GM12878 (cell line): Measurements from ENCODE around the gene RAE1. TPM values are rescaled to one million over a fixed set of nuclear protein-coding genes. Genes with fewer than 3 reads are reported as not detected.

Experiments used
- ATAC-seq: fragments of 200-7000 bp; cut with Tn5 transposase; 3 replicates; pipeline ENCODE4 v1.9.1; 2020; ENCODE audit warnings: mild to moderate bottlenecking, moderate library complexity
- BruUV-seq: library from RNA; stranded (reverse); fragments of 400-500 nt; replicated peaks from 2 replicates; lab custom pipeline; 2021; lab: Mats Ljungman, UMichigan
- CTCF ChIA-PET: fragments of 300-600 bp; sonication (Branson Sonifier 250); formaldehyde crosslinking; extraction: SDS; loops from one replicate; lab custom pipeline; 2021; ENCODE audit warnings: inconsistent platforms; lab: Yijun Ruan, JAX
- POLR2A ChIA-PET: fragments of 350-600 bp; formaldehyde crosslinking; extraction: SDS; loops from one replicate; lab custom pipeline; 2021; ENCODE audit warnings: inconsistent platforms; lab: Charles Lee
- RAD21 ChIA-PET: fragments of 300-600 bp; sonication (Branson Sonifier 250); formaldehyde crosslinking; loops from one replicate; lab custom pipeline; 2023; ENCODE audit warnings: antibody characterized with exemption; ENCODE audit not compliant: unreplicated experiment; lab: Charles Lee
- SMC1A ChIA-PET: fragments of 300-600 bp; sonication (Branson Sonifier 250); formaldehyde crosslinking; loops from one replicate; lab custom pipeline; 2023; ENCODE audit not compliant: unreplicated experiment, uncharacterized antibody; lab: Charles Lee
- DNase-seq: peaks from one replicate; pipeline ENCODE4 v3.0.0-alpha.2; 2011; ENCODE audit warnings: low read depth, low spot score
- FAIRE-seq: peaks from 3 replicates; lab custom pipeline; 2011; peaks lifted over from hg19 to GRCh38; lab: Jason Lieb, UNC
- H2AFZ ChIP-seq: 2 replicates; pipeline ENCODE4 v1.6.0; 2011; ENCODE audit warnings: low read depth, low read length, control low read depth; ENCODE audit not compliant: control insufficient read depth
- H3K27ac ChIP-seq: 2 replicates; pipeline ENCODE4 v1.5.1; 2011; ENCODE audit warnings: control low read depth; ENCODE audit not compliant: control insufficient read depth, insufficient read depth
- H3K27me3 ChIP-seq, 2 experiments: replicated peaks in 1 of 2; 2 replicates each; pipeline versions ENCODE4 v1.6.0 to v1.6.1; 2011; ENCODE audit warnings: low read length in 1 of 2; ENCODE audit not compliant: control insufficient read depth in 2 of 2, insufficient read depth in 2 of 2
- H3K36me3 ChIP-seq, 2 experiments: 2 replicates each; pipeline ENCODE4 v1.5.1; 2011; ENCODE audit warnings: low read length in 1 of 2; ENCODE audit not compliant: control insufficient read depth in 2 of 2, insufficient read depth in 2 of 2
- H3K4me1 ChIP-seq: 2 replicates; pipeline ENCODE4 v1.6.1; 2011; ENCODE audit warnings: mild to moderate bottlenecking, low read length, moderate library complexity, mixed read lengths; ENCODE audit not compliant: control insufficient read depth, insufficient read depth
- H3K4me2 ChIP-seq: 2 replicates; pipeline ENCODE4 v1.6.0; 2011; ENCODE audit warnings: control low read depth; ENCODE audit not compliant: control insufficient read depth, insufficient read depth
- H3K4me3 ChIP-seq: fragments of 200-600 bp; sonication (generic); 2 replicates; pipeline ENCODE4 v1.5.1; 2016
- H3K79me2 ChIP-seq: 2 replicates; pipeline ENCODE4 v1.6.0; 2011; ENCODE audit warnings: low read length; ENCODE audit not compliant: control insufficient read depth, insufficient read depth
- H3K9ac ChIP-seq: 2 replicates; pipeline ENCODE4 v1.8.0; 2011; ENCODE audit warnings: low read length, control low read depth, mixed read lengths; ENCODE audit not compliant: control insufficient read depth, insufficient read depth
- H3K9me3 ChIP-seq: replicated peaks from 3 replicates; pipeline ENCODE4 v1.5.1; 2011; ENCODE audit warnings: mild to moderate bottlenecking, low read length; ENCODE audit not compliant: control insufficient read depth, insufficient read depth
- H4K20me1 ChIP-seq: 2 replicates; pipeline ENCODE4 v1.6.0; 2011; ENCODE audit not compliant: control insufficient read depth, insufficient read depth
- CBX3 ChIP-seq: fragments of 200-600 bp; sonication (generic); IDR thresholded peaks from 2 replicates; pipeline ENCODE4 v1.6.1; 2016; ENCODE audit warnings: low read depth, borderline replicate concordance
- CREB1 ChIP-seq: IDR thresholded peaks from 2 replicates; pipeline ENCODE4 v1.6.1; 2012; ENCODE audit warnings: low read depth, mild to moderate bottlenecking, inconsistent platforms
- MEF2B ChIP-seq: fragments of 450-650 bp; IDR thresholded peaks from 2 replicates; pipeline ENCODE4 v1.6.1; 2018; ENCODE audit warnings: mild to moderate bottlenecking, moderate library complexity; ENCODE audit not compliant: partially characterized antibody, poor library complexity, severe bottlenecking
- MXI1 ChIP-seq: fragments of 150-350 bp; IDR thresholded peaks from 2 replicates; pipeline ENCODE4 v1.6.1; 2011; ENCODE audit warnings: low read depth, mild to moderate bottlenecking, inconsistent platforms, low read length, improper control_type of control experiment
- NR2C2 ChIP-seq: IDR thresholded peaks from 2 replicates; pipeline ENCODE4 v1.6.1; 2011; ENCODE audit warnings: borderline replicate concordance, low read depth; ENCODE audit not compliant: control insufficient read depth, insufficient read length
- NRF1 ChIP-seq: conservative IDR thresholded peaks from 2 replicates; pipeline ENCODE4 v1.6.1; 2011; ENCODE audit warnings: mild to moderate bottlenecking, low read depth, low read length, improper control_type of control experiment
- RBBP5 ChIP-seq: fragments of 200-600 bp; sonication (generic); conservative IDR thresholded peaks from 2 replicates; pipeline ENCODE4 v1.6.1; 2016
- SIX5 ChIP-seq: IDR thresholded peaks from 2 replicates; pipeline ENCODE4 v1.6.1; 2011; ENCODE audit warnings: mild to moderate bottlenecking, low read depth, low read length, moderate library complexity; ENCODE audit not compliant: severe bottlenecking
- TBL1XR1 ChIP-seq: IDR thresholded peaks from 2 replicates; pipeline ENCODE4 v1.6.1; 2012; ENCODE audit warnings: low read depth, low read length, improper control_type of control experiment
- TCF3 ChIP-seq: IDR thresholded peaks from 2 replicates; pipeline ENCODE4 v1.6.1; 2012; ENCODE audit warnings: low read depth, mild to moderate bottlenecking, low read length, borderline replicate concordance; ENCODE audit not compliant: insufficient read depth
- ZNF622 ChIP-seq: fragments of 450-650 bp; IDR thresholded peaks from 2 replicates; pipeline ENCODE4 v1.6.1; 2017; ENCODE audit warnings: mild to moderate bottlenecking, inconsistent platforms
- WGBS: methylation state at CpG from one replicate; pipeline ENCODE4 v1.1.6; 2016; ENCODE audit warnings: low lambda C conversion rate; ENCODE audit not compliant: insufficient replicate concordance, insufficient coverage; ENCODE audit errors: missing lambda C conversion rate; 5-methylcytosine and 5-hydroxymethylcytosine counted together
- in situ Hi-C: fragments of 300-500 bp; cut with MboI; formaldehyde crosslinking; loops from 9 replicates; pipeline ENCODE4 v1.14.3; 2018; ENCODE audit warnings: mixed read lengths
- intact Hi-C: fragments of 100-400 bp; cut with micrococcal nuclease; formaldehyde crosslinking; loops from one replicate; pipeline ENCODE4 v1.14.2; 2022; ENCODE audit not compliant: unreplicated experiment
- polyA plus RNA-seq, 11 experiments: library from polyadenylated mRNA; depleted of rRNA in 4 of 11; unstranded in 6 of 11; stranded (reverse) in 5 of 11; fragments of >200 nt; fragmentation: Nextera tagmentation in 4 of 11; fragmentation: Illumina TruSeq in 1 of 11; extraction: Ambion mirVana in 4 of 11; extraction: Trizol in 1 of 11; gene quantifications; 1 replicate in 1 of 11; 2 replicates in 10 of 11; pipeline versions ENCODE4 v1.2.1 to v1.2.3, GENCODE V29; 2011 to 2016; ENCODE audit warnings: inconsistent platforms in 2 of 11, missing spikeins in 2 of 11, low read depth in 1 of 11
- total RNA-seq, 4 experiments: library from RNA; depleted of rRNA in 3 of 4; stranded (reverse); fragments of >200 nt in 3 of 4; fragmentation: Illumina TruSeq in 1 of 4; extraction: Trizol in 1 of 4; gene quantifications; 2 replicates each; pipeline versions ENCODE4 v1.2.1 to v1.2.3, GENCODE V29; 2013 to 2021
- TF ChIP-seq, protein P1 (sequence below): fragments of 450-650 bp; IDR thresholded peaks from 2 replicates; pipeline ENCODE4 v1.6.1; 2018; ENCODE audit warnings: borderline replicate concordance, mild to moderate bottlenecking; ENCODE audit not compliant: partially characterized antibody
- TF ChIP-seq, protein P2 (sequence below): fragments of 450-650 bp; IDR thresholded peaks from 2 replicates; pipeline ENCODE4 v1.6.1; 2016; ENCODE audit warnings: mild to moderate bottlenecking
- TF ChIP-seq, protein P3 (sequence below): IDR thresholded peaks from 2 replicates; pipeline ENCODE4 v1.6.1; 2012; ENCODE audit warnings: low read depth, low read length, improper control_type of control experiment

Gene RAE1
- total and polyA plus RNA-seq, 10 of the 15 experiments (the other 5 are each of a cell fraction or from before 2014, with no cell fraction given) = 28.7 to 107 (median 49.3) TPM

DNA sequence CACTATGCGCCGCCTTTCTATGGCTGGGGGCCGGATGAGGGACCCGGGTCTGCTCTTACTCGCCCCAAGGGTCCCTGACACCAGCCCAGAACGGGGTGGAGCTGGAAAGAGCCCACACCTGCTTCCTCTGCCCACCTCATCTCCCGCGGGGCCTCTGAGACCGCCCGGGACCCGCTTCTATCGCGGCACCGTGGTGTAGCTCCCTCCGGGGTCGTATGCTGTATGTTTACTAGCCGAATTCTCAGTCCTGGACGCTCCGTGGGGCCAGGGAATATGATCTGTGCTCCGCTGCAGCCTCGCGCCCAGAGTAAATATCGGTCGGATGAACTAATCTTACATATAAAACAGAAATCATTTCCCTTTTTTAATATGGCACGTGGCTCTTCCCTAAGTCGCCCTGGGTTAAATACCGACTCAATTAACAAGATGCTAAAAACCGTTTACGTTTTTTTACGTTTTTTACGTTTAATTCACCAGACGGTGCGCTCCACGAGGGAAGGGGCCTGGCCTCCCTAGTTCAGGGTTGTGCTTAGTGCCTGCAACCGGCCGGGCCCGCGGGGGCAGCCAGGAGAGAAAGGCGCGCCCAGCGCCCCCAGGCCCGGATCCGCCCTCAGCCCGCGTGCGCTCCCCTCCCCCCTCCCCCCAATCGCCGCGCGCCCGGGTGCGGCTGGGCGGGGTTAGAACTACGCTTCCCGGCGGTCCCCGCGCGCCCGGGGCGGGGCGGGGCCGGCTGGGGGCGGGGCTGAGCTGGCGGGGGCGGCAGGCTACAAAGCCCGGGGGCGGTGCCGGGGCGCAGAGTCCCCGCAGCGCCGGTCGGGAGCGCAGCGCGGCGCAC lies 39.8 kb downstream of the RAE1 start, which contains the start of gene RBM38:
Gene RBM38 (plus strand): TSS at position 793 of the 835 bp plus-strand sequence. CDS start 186 bp downstream, outside the sequence.
- FAIRE-seq = no peak
- peak within 1 kb of the TSS; percentile 99 for H3K4me2 ChIP-seq
- in situ Hi-C loops (loop anchor here (10.0 to 25.0 kb wide), 4 partner anchors 294 to 1614 kb away; partner anchors contain the start of genes CTSZ and STX16), intact Hi-C loops (loop anchor here (10.0 kb wide), 1 partner anchor 294 kb away; no protein-coding TSS in a partner anchor)
- CTCF ChIA-PET = interaction anchor here (1.3 to 3.8 kb wide), 12 partner anchors 8 to 108 kb away, joined by 3 to 27 read pairs (median 6); no protein-coding TSS in a partner anchor
- ATAC-seq = peak; percentile 48
- H3K27ac ChIP-seq = peak within 1 kb of the TSS; percentile 97
- RAD21 ChIA-PET = interaction anchor here (0.9 to 5.0 kb wide), 15 partner anchors 8 to 230 kb away, joined by 3 to 37 read pairs (median 10); partner anchors contain the start of gene ZBP1
- no peak for DNase-seq
- H3K9me3 ChIP-seq = no peaks in the 10 kb centered on the region
- TSS peak; percentile 94 for BruUV-seq
- no peaks in the 10 kb centered on the region for H3K27me3 ChIP-seq
- peak within 1 kb of the TSS; percentile 96 for H3K9ac ChIP-seq
- peaks cover 9 to 11% of the 10 kb centered on the region in 2 experiments for H3K36me3 ChIP-seq
- peak within 1 kb of the TSS; percentile 2 for H2AFZ ChIP-seq
- H3K79me2 ChIP-seq = peaks cover 44% of the 10 kb centered on the region
- 2% methylated on average over 43 of the region's 78 CpGs for WGBS
- SMC1A ChIA-PET = interaction anchor here (0.8 to 2.9 kb wide), 12 partner anchors 9 to 105 kb away, joined by 3 to 28 read pairs (median 7); no protein-coding TSS in a partner anchor
- peak within 1 kb of the TSS; percentile 94 for H3K4me3 ChIP-seq
- H3K4me1 ChIP-seq = peaks cover 36% of the 10 kb centered on the region
- POLR2A ChIA-PET = interaction anchor here (0.9 to 4.2 kb wide), 11 partner anchors 9 to 229 kb away, joined by 3 to 58 read pairs (median 5); partner anchors contain the start of gene ZBP1
- H4K20me1 ChIP-seq = peaks cover 9% of the 10 kb centered on the region
- TF ChIP-seq SIX5 (peak; percentile 58), RBBP5 (no peak), CBX3 (no peak), TCF3 (0 out of 2 replicates have a peak, but pooled peaks have one; percentile 20), CREB1 (no peak), TBL1XR1 (peak; percentile 27; the same call in 1 of the 2 replicates), NR2C2 (no peak), NRF1 (no peak), MEF2B (peak; percentile 69), ZNF622 (no peak), MXI1 (peak; percentile 59; the same call in 1 of the 2 replicates)
- TF ChIP-seq, protein P1, sequence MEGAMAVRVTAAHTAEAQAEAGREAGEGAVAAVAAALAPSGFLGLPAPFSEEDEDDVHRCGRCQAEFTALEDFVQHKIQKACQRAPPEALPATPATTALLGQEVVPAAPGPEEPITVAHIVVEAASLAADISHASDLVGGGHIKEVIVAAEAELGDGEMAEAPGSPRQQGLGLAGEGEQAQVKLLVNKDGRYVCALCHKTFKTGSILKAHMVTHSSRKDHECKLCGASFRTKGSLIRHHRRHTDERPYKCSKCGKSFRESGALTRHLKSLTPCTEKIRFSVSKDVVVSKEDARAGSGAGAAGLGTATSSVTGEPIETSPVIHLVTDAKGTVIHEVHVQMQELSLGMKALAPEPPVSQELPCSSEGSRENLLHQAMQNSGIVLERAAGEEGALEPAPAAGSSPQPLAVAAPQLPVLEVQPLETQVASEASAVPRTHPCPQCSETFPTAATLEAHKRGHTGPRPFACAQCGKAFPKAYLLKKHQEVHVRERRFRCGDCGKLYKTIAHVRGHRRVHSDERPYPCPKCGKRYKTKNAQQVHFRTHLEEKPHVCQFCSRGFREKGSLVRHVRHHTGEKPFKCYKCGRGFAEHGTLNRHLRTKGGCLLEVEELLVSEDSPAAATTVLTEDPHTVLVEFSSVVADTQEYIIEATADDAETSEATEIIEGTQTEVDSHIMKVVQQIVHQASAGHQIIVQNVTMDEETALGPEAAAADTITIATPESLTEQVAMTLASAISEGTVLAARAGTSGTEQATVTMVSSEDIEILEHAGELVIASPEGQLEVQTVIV = no peak
- TF ChIP-seq, protein P2, sequence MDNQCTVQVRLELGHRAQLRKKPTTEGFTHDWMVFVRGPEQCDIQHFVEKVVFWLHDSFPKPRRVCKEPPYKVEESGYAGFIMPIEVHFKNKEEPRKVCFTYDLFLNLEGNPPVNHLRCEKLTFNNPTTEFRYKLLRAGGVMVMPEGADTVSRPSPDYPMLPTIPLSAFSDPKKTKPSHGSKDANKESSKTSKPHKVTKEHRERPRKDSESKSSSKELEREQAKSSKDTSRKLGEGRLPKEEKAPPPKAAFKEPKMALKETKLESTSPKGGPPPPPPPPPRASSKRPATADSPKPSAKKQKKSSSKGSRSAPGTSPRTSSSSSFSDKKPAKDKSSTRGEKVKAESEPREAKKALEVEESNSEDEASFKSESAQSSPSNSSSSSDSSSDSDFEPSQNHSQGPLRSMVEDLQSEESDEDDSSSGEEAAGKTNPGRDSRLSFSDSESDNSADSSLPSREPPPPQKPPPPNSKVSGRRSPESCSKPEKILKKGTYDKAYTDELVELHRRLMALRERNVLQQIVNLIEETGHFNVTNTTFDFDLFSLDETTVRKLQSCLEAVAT = peak; percentile 41; the same call in 1 of the 2 replicates
- TF ChIP-seq, protein P3, sequence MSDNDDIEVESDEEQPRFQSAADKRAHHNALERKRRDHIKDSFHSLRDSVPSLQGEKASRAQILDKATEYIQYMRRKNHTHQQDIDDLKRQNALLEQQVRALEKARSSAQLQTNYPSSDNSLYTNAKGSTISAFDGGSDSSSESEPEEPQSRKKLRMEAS = peak; percentile 57; the same call in 1 of the 2 replicates
